SK-N-SH treated with all-trans-retinoic acid at 6 μM for 48 hours (cell line): ENCODE data around the gene MYO3A.

Experiments used
- BACH2 ChIP-seq: fragments of 250-450 bp; sonication (Bioruptor Pico); IDR thresholded peaks from 2 replicates; pipeline ENCODE4 v1.9.0; 2021; ENCODE audit warnings: mild to moderate bottlenecking, borderline replicate concordance
- GLIS3 ChIP-seq: fragments of 250-450 bp; sonication (Bioruptor Pico); IDR thresholded peaks from 2 replicates; pipeline ENCODE4 v1.5.0; 2020; ENCODE audit warnings: mild to moderate bottlenecking, moderate library complexity
- PATZ1 ChIP-seq: fragments of 250-450 bp; sonication (Bioruptor Pico); IDR thresholded peaks from 2 replicates; pipeline ENCODE4 v1.8.0; 2020; ENCODE audit warnings: mild to moderate bottlenecking, moderate library complexity, borderline replicate concordance
- PPARA ChIP-seq: fragments of 250-450 bp; sonication (Bioruptor Pico); IDR thresholded peaks from 2 replicates; pipeline ENCODE4 v1.5.0; 2020; ENCODE audit warnings: mild to moderate bottlenecking, borderline replicate concordance
- RARB ChIP-seq: fragments of 250-450 bp; sonication (Bioruptor Pico); IDR thresholded peaks from 2 replicates; pipeline ENCODE4 v1.8.0; 2021; ENCODE audit warnings: mild to moderate bottlenecking, moderate library complexity
- TOX ChIP-seq: fragments of 250-450 bp; sonication (Bioruptor Pico); IDR thresholded peaks from 2 replicates; pipeline ENCODE4 v1.8.0; 2021; ENCODE audit warnings: mild to moderate bottlenecking, moderate library complexity, borderline replicate concordance
- ZC3H10 ChIP-seq: fragments of 250-450 bp; sonication (Bioruptor Pico); IDR thresholded peaks from 2 replicates; pipeline ENCODE4 v1.5.1; 2021; ENCODE audit warnings: mild to moderate bottlenecking, moderate library complexity
- ZFP3 ChIP-seq: fragments of 250-450 bp; sonication (Bioruptor Pico); IDR thresholded peaks from 2 replicates; pipeline ENCODE4 v1.5.0; 2020; ENCODE audit warnings: mild to moderate bottlenecking, moderate library complexity
- ZFP30 ChIP-seq: fragments of 450-650 bp; formaldehyde crosslinking; IDR thresholded peaks from 2 replicates; pipeline ENCODE4 v1.5.0; 2022; ENCODE audit warnings: mild to moderate bottlenecking, moderate library complexity
- TF ChIP-seq, protein P1 (sequence below): fragments of 250-450 bp; sonication (Bioruptor Pico); IDR thresholded peaks from 2 replicates; pipeline ENCODE4 v1.5.1; 2020; ENCODE audit warnings: low read depth, mild to moderate bottlenecking, moderate library complexity

- TF ChIP-seq PPARA: no peak
- no peak for TF ChIP-seq ZFP30 (CRISPR knock-in tag)
- TF ChIP-seq TOX: no peak
- no peak for TF ChIP-seq GLIS3 (CRISPR knock-in tag)
- TF ChIP-seq PATZ1: no peak
- TF ChIP-seq ZC3H10: no peak
- TF ChIP-seq BACH2 (CRISPR knock-in tag): no peak
- TF ChIP-seq RARB (CRISPR knock-in tag): no peak
- TF ChIP-seq ZFP3: no peak
- TF ChIP-seq, protein P1, sequence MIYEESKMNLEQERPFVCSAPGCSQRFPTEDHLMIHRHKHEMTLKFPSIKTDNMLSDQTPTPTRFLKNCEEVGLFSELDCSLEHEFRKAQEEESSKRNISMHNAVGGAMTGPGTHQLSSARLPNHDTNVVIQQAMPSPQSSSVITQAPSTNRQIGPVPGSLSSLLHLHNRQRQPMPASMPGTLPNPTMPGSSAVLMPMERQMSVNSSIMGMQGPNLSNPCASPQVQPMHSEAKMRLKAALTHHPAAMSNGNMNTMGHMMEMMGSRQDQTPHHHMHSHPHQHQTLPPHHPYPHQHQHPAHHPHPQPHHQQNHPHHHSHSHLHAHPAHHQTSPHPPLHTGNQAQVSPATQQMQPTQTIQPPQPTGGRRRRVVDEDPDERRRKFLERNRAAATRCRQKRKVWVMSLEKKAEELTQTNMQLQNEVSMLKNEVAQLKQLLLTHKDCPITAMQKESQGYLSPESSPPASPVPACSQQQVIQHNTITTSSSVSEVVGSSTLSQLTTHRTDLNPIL (CRISPR knock-in tag): no peak
Observed at GRCh38 chr10:25912866-25913265, 21.2 kb upstream of the MYO3A start.
